Measurements from ENCODE around the gene GNGT2.

DNA sequence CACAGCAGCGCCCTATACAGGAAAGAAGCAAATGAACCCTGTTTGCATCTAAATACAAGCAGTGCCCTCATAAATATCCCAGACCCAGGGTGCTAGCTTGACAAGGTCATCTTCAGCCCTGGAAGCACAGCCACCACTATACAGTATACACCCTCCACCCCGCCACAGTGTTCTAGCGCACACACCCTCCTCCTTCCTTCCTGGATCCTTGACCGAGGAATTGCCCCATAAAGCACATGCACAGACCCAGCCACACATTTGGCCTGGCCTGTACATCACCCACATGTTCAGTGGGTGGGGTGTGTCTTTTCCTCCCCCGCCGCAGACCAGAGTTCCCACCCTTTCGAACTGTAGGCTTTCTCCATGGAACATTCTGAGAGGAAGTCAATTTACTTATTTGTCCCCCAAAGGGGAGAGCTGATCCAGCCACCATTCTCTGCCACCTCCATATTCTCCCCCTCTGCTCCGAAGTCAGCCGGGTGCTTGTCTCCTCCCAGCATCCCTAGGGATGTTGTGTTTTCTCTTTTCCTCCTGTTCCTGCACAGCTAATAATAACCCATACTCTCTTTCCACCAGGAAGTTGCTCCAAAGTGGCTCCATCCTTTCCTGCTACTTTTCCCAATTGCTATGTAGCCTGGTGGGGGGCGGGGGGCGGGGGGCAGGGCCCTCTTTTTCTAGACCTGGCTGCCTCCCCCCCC, 6.7 kb upstream of the GNGT2 start:
- TF ChIP-seq, protein P1, sequence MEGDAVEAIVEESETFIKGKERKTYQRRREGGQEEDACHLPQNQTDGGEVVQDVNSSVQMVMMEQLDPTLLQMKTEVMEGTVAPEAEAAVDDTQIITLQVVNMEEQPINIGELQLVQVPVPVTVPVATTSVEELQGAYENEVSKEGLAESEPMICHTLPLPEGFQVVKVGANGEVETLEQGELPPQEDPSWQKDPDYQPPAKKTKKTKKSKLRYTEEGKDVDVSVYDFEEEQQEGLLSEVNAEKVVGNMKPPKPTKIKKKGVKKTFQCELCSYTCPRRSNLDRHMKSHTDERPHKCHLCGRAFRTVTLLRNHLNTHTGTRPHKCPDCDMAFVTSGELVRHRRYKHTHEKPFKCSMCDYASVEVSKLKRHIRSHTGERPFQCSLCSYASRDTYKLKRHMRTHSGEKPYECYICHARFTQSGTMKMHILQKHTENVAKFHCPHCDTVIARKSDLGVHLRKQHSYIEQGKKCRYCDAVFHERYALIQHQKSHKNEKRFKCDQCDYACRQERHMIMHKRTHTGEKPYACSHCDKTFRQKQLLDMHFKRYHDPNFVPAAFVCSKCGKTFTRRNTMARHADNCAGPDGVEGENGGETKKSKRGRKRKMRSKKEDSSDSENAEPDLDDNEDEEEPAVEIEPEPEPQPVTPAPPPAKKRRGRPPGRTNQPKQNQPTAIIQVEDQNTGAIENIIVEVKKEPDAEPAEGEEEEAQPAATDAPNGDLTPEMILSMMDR (IDR thresholded peaks at IDR 0.05) = no peak
- no peak for TF ChIP-seq POLR2A (IDR thresholded peaks at IDR 0.05)
